Measurements from ENCODE around the gene SPEM3.
"Not testable (repeated sequence)": the region's sequence is repeated elsewhere in the genome, so short reads cannot be mapped to it uniquely, and the experiment has no call there.

Gene SPEM3

GRCh38 chr17:7442142-7442541 lies 13.5 kb downstream of the SPEM3 start:
- no peak for DNase-seq (ENCODE audit: low read depth, low spot score)

GRCh38 chr17:7443499-7444485 lies 15.1 kb downstream of the SPEM3 start:
- no peak for DNase-seq (ENCODE audit: low read depth, low spot score)

- DNase-seq (ENCODE audit: low read depth, low spot score) = no peak
Observed at GRCh38 chr17:7444682-7445618, 16.3 kb downstream of the SPEM3 start, which contains the start of gene CHRNB1. TSS of gene CHRNB1 (plus strand) at chr17:7445061. CDS start at chr17:7445128, 67 bp downstream.

GRCh38 chr17:7445619-7445968 lies 16.9 kb downstream of the SPEM3 start:
- DNase-seq (ENCODE audit: low read depth, low spot score) = no peak

- no peak for DNase-seq (ENCODE audit: low read depth, low spot score)
Observed at GRCh38 chr17:7448461-7448860, 19.8 kb downstream of the SPEM3 start.

GRCh38 chr17:7459961-7460545 lies 31.4 kb downstream of the SPEM3 start:
- DNase-seq (ENCODE audit: low read depth, low spot score) = no peak

GRCh38 chr17:7460850-7461660 lies 32.4 kb downstream of the SPEM3 start:
- DNase-seq (ENCODE audit: low read depth, low spot score) = no peak

- no peak for DNase-seq (ENCODE audit: low read depth, low spot score)
Observed at GRCh38 chr17:7462474-7463371, 34.1 kb downstream of the SPEM3 start.

GRCh38 chr17:7463372-7463846 lies 34.8 kb downstream of the SPEM3 start:
- no peak for DNase-seq (ENCODE audit: low read depth, low spot score)

GRCh38 chr17:7464081-7464480 lies 35.4 kb downstream of the SPEM3 start:
- DNase-seq (ENCODE audit: low read depth, low spot score) = no peak

GRCh38 chr17:7465597-7466275 lies 37.1 kb downstream of the SPEM3 start:
- no peak for DNase-seq (ENCODE audit: low read depth, low spot score)

- no peak for DNase-seq (ENCODE audit: low read depth, low spot score)
Observed at GRCh38 chr17:7466318-7466638, 37.6 kb downstream of the SPEM3 start.

GRCh38 chr17:7466639-7467341 lies 38.1 kb downstream of the SPEM3 start:
- no peak for DNase-seq (ENCODE audit: low read depth, low spot score)

- DNase-seq (ENCODE audit: low read depth, low spot score) = no peak
Observed at GRCh38 chr17:7467498-7467897, 38.8 kb downstream of the SPEM3 start.

GRCh38 chr17:7468290-7468689 lies 39.6 kb downstream of the SPEM3 start:
- DNase-seq (ENCODE audit: low read depth, low spot score) = no peak

GRCh38 chr17:7468804-7469389 lies 40.2 kb downstream of the SPEM3 start:
- DNase-seq (ENCODE audit: low read depth, low spot score) = no peak

- not testable (repeated sequence) for DNase-seq (ENCODE audit: low read depth, low spot score)
Observed at GRCh38 chr17:7469843-7470242, 41.2 kb downstream of the SPEM3 start.

- not testable (repeated sequence) for DNase-seq (ENCODE audit: low read depth, low spot score)
Observed at GRCh38 chr17:7470457-7470973, 41.9 kb downstream of the SPEM3 start.
